Measurements from ENCODE around the gene CSH1.

Gene CSH1

GRCh38 chr17:63855185-63855584 lies 41.2 kb downstream of the CSH1 start:
- no peak for DNase-seq

- DNase-seq = no peak
These were observed 41.7 kb downstream of the CSH1 start for GRCh38 chr17:63854709-63855108.

- no peak for DNase-seq
These were observed 43.1 kb downstream of the CSH1 start for GRCh38 chr17:63853260-63853659.

- no peak for DNase-seq
These were observed 46.0 kb downstream of the CSH1 start for GRCh38 chr17:63850401-63850800.

- DNase-seq = peak; percentile 90
These were observed 47.3 kb downstream of the CSH1 start for GRCh38 chr17:63848834-63849689.

- no peak for DNase-seq
These were observed 48.7 kb downstream of the CSH1 start for GRCh38 chr17:63847525-63848249.

GRCh38 chr17:63845509-63845908 lies 50.9 kb downstream of the CSH1 start:
- no peak for DNase-seq

Data from fibroblast of upper back skin (primary cell).